ENCODE results near the gene PIAS2. TPM values are rescaled to one million over a fixed set of nuclear protein-coding genes. Genes with fewer than 3 reads are reported as not detected.

PIAS2 gene
- total RNA-seq, 1 experiment from 2014 or later: 122 TPM

- Histone ChIP-seq H3K4me2 (ENCODE audit: low read depth, low read length, poor library complexity, severe bottlenecking) (peak overlapping the region; percentile 79), H3K4me3 (ENCODE audit: low read length) (peak overlapping the region; percentile 73), H3K27me3 (ENCODE audit: low read length) (no peaks in the 10 kb centered on the region), H3K9me2 (replicated peaks; ENCODE audit: insufficient read depth, low read length) (no peaks in the 10 kb centered on the region), H3K79me2 (ENCODE audit: low read length) (peaks cover 59% of the 10 kb centered on the region), H2AFZ (ENCODE audit: low read length) (peak overlapping the region; percentile 74; the same call in 1 of the 2 replicates), H3K27ac (ENCODE audit: low read length) (peak overlapping the region; percentile 63), H3K9ac (ENCODE audit: low read length) (peak overlapping the region; percentile 92), H3K36me3 (ENCODE audit: insufficient read depth, low read length) (no peaks in the 10 kb centered on the region; the same call in none of the 2 replicates), H3K4me1 (ENCODE audit: low read length) (peaks cover 37% of the 10 kb centered on the region), H4K20me1 (ENCODE audit: insufficient read depth, low read depth, low read length) (peaks cover 4% of the 10 kb centered on the region; the same call in 1 of the 2 replicates), H3K9me3 (ENCODE audit: low read length) (no peaks in the 10 kb centered on the region)
- peak; percentile 73 for DNase-seq
Measured at GRCh38 chr18:46916551-46917107, 678 bp downstream of the PIAS2 start.

GRCh38 chr18:46915800-46916550, 1.3 kb downstream of the PIAS2 start:
- H3K9me3 ChIP-seq (ENCODE audit: low read length): no peaks in the 10 kb centered on the region
- H3K4me2 ChIP-seq (ENCODE audit: low read depth, low read length, poor library complexity, severe bottlenecking): peak overlapping the region; percentile 79
- H3K9ac ChIP-seq (ENCODE audit: low read length): peak overlapping the region; percentile 92
- H4K20me1 ChIP-seq (ENCODE audit: insufficient read depth, low read depth, low read length): peaks cover 4% of the 10 kb centered on the region
- H3K9me2 ChIP-seq (replicated peaks; ENCODE audit: insufficient read depth, low read length): no peaks in the 10 kb centered on the region
- DNase-seq: no peak
- H2AFZ ChIP-seq (ENCODE audit: low read length): no peak overlapping the region
- H3K27me3 ChIP-seq (ENCODE audit: low read length): no peaks in the 10 kb centered on the region
- H3K36me3 ChIP-seq (ENCODE audit: insufficient read depth, low read length): no peaks in the 10 kb centered on the region; the same call in none of the 2 replicates
- H3K4me1 ChIP-seq (ENCODE audit: low read length): peaks cover 37% of the 10 kb centered on the region
- peak overlapping the region; percentile 73 for H3K4me3 ChIP-seq (ENCODE audit: low read length)
- H3K79me2 ChIP-seq (ENCODE audit: low read length): peaks cover 65% of the 10 kb centered on the region
- peak overlapping the region; percentile 63 for H3K27ac ChIP-seq (ENCODE audit: low read length)

GRCh38 chr18:46910856-46911255, 6.5 kb downstream of the PIAS2 start:
- H3K4me1 ChIP-seq (ENCODE audit: low read length): peaks cover 39% of the 10 kb centered on the region
- H4K20me1 ChIP-seq (ENCODE audit: insufficient read depth, low read depth, low read length): peaks cover 8% of the 10 kb centered on the region
- H3K79me2 ChIP-seq (ENCODE audit: low read length): peaks cover 99% of the 10 kb centered on the region
- H3K4me2 ChIP-seq (ENCODE audit: low read depth, low read length, poor library complexity, severe bottlenecking): no peak overlapping the region
- no peak for DNase-seq
- H3K4me3 ChIP-seq (ENCODE audit: low read length): no peak overlapping the region
- no peaks in the 10 kb centered on the region for H3K27me3 ChIP-seq (ENCODE audit: low read length)
- H3K27ac ChIP-seq (ENCODE audit: low read length): no peak overlapping the region
- no peak overlapping the region for H3K9ac ChIP-seq (ENCODE audit: low read length)
- peaks cover 19% of the 10 kb centered on the region for H3K36me3 ChIP-seq (ENCODE audit: insufficient read depth, low read length)
- no peaks in the 10 kb centered on the region for H3K9me3 ChIP-seq (ENCODE audit: low read length)
- no peak overlapping the region for H2AFZ ChIP-seq (ENCODE audit: low read length)
- no peaks in the 10 kb centered on the region for H3K9me2 ChIP-seq (replicated peaks; ENCODE audit: insufficient read depth, low read length)

- H3K9ac ChIP-seq (ENCODE audit: low read length): no peak overlapping the region
- no peaks in the 10 kb centered on the region for H3K27me3 ChIP-seq (ENCODE audit: low read length)
- H3K4me1 ChIP-seq (ENCODE audit: low read length): peaks cover 25% of the 10 kb centered on the region
- no peaks in the 10 kb centered on the region for H3K9me2 ChIP-seq (replicated peaks; ENCODE audit: insufficient read depth, low read length)
- peaks cover 4% of the 10 kb centered on the region; the same call in 1 of the 2 replicates for H4K20me1 ChIP-seq (ENCODE audit: insufficient read depth, low read depth, low read length)
- H3K36me3 ChIP-seq (ENCODE audit: insufficient read depth, low read length): peaks cover 23% of the 10 kb centered on the region
- H2AFZ ChIP-seq (ENCODE audit: low read length): no peak overlapping the region
- no peak for DNase-seq
- H3K27ac ChIP-seq (ENCODE audit: low read length): no peak overlapping the region
- no peaks in the 10 kb centered on the region for H3K9me3 ChIP-seq (ENCODE audit: low read length)
- H3K4me2 ChIP-seq (ENCODE audit: low read depth, low read length, poor library complexity, severe bottlenecking): no peak overlapping the region
- peaks cover 99% of the 10 kb centered on the region for H3K79me2 ChIP-seq (ENCODE audit: low read length)
- H3K4me3 ChIP-seq (ENCODE audit: low read length): no peak overlapping the region
Measured at GRCh38 chr18:46909497-46909896, 7.8 kb downstream of the PIAS2 start.

GRCh38 chr18:46903406-46903805, 13.9 kb downstream of the PIAS2 start:
- peaks cover 100% of the 10 kb centered on the region for H3K79me2 ChIP-seq (ENCODE audit: low read length)
- no peak overlapping the region for H3K4me2 ChIP-seq (ENCODE audit: low read depth, low read length, poor library complexity, severe bottlenecking)
- peaks cover 26% of the 10 kb centered on the region for H3K4me1 ChIP-seq (ENCODE audit: low read length)
- H3K36me3 ChIP-seq (ENCODE audit: insufficient read depth, low read length): peaks cover 40% of the 10 kb centered on the region
- no peak overlapping the region for H2AFZ ChIP-seq (ENCODE audit: low read length)
- H3K27ac ChIP-seq (ENCODE audit: low read length): no peak overlapping the region
- H3K27me3 ChIP-seq (ENCODE audit: low read length): no peaks in the 10 kb centered on the region
- H3K9me3 ChIP-seq (ENCODE audit: low read length): no peaks in the 10 kb centered on the region
- H3K4me3 ChIP-seq (ENCODE audit: low read length): no peak overlapping the region
- H4K20me1 ChIP-seq (ENCODE audit: insufficient read depth, low read depth, low read length): no peaks in the 10 kb centered on the region; the same call in 1 of the 2 replicates
- no peak overlapping the region for H3K9ac ChIP-seq (ENCODE audit: low read length)
- no peaks in the 10 kb centered on the region for H3K9me2 ChIP-seq (replicated peaks; ENCODE audit: insufficient read depth, low read length)
- DNase-seq: no peak

- H3K27ac ChIP-seq (ENCODE audit: low read length): peak overlapping the region; percentile 24; the same call in 1 of the 2 replicates
- no peak overlapping the region for H3K9ac ChIP-seq (ENCODE audit: low read length)
- no peaks in the 10 kb centered on the region for H3K9me3 ChIP-seq (ENCODE audit: low read length)
- no peaks in the 10 kb centered on the region for H3K9me2 ChIP-seq (replicated peaks; ENCODE audit: insufficient read depth, low read length)
- DNase-seq: no peak
- peaks cover 22% of the 10 kb centered on the region for H3K4me1 ChIP-seq (ENCODE audit: low read length)
- H3K4me2 ChIP-seq (ENCODE audit: low read depth, low read length, poor library complexity, severe bottlenecking): no peak overlapping the region
- no peaks in the 10 kb centered on the region for H3K27me3 ChIP-seq (ENCODE audit: low read length)
- no peak overlapping the region for H3K4me3 ChIP-seq (ENCODE audit: low read length)
- no peak overlapping the region for H2AFZ ChIP-seq (ENCODE audit: low read length)
- peaks cover 100% of the 10 kb centered on the region for H3K79me2 ChIP-seq (ENCODE audit: low read length)
- H4K20me1 ChIP-seq (ENCODE audit: insufficient read depth, low read depth, low read length): no peaks in the 10 kb centered on the region; the same call in 1 of the 2 replicates
- peaks cover 30% of the 10 kb centered on the region; the same call in 1 of the 2 replicates for H3K36me3 ChIP-seq (ENCODE audit: insufficient read depth, low read length)
Measured at GRCh38 chr18:46899274-46899948, 17.9 kb downstream of the PIAS2 start.

- Histone ChIP-seq H3K9me2 (replicated peaks; ENCODE audit: insufficient read depth, low read length) (no peaks in the 10 kb centered on the region), H3K4me2 (ENCODE audit: low read depth, low read length, poor library complexity, severe bottlenecking) (no peak overlapping the region), H3K9ac (ENCODE audit: low read length) (no peak overlapping the region), H2AFZ (ENCODE audit: low read length) (no peak overlapping the region), H3K36me3 (ENCODE audit: insufficient read depth, low read length) (peaks cover 25% of the 10 kb centered on the region), H3K27me3 (ENCODE audit: low read length) (no peaks in the 10 kb centered on the region), H3K9me3 (ENCODE audit: low read length) (peaks cover 12% of the 10 kb centered on the region), H3K79me2 (ENCODE audit: low read length) (peaks cover 100% of the 10 kb centered on the region), H3K4me3 (ENCODE audit: low read length) (no peak overlapping the region), H3K27ac (ENCODE audit: low read length) (no peak overlapping the region), H3K4me1 (ENCODE audit: low read length) (peaks cover 28% of the 10 kb centered on the region), H4K20me1 (ENCODE audit: insufficient read depth, low read depth, low read length) (no peaks in the 10 kb centered on the region)
- no peak for DNase-seq
Measured at GRCh38 chr18:46894124-46894523, 23.2 kb downstream of the PIAS2 start.

GRCh38 chr18:46893360-46893759, 23.9 kb downstream of the PIAS2 start:
- H3K4me3 ChIP-seq (ENCODE audit: low read length): no peak overlapping the region
- H3K9me2 ChIP-seq (replicated peaks; ENCODE audit: insufficient read depth, low read length): no peaks in the 10 kb centered on the region
- no peak overlapping the region for H3K27ac ChIP-seq (ENCODE audit: low read length)
- no peak overlapping the region for H2AFZ ChIP-seq (ENCODE audit: low read length)
- peaks cover 17% of the 10 kb centered on the region for H3K9me3 ChIP-seq (ENCODE audit: low read length)
- H3K4me2 ChIP-seq (ENCODE audit: low read depth, low read length, poor library complexity, severe bottlenecking): no peak overlapping the region
- H3K36me3 ChIP-seq (ENCODE audit: insufficient read depth, low read length): peaks cover 30% of the 10 kb centered on the region
- peaks cover 27% of the 10 kb centered on the region for H3K4me1 ChIP-seq (ENCODE audit: low read length)
- H3K9ac ChIP-seq (ENCODE audit: low read length): no peak overlapping the region
- DNase-seq: no peak
- peaks cover 100% of the 10 kb centered on the region for H3K79me2 ChIP-seq (ENCODE audit: low read length)
- H3K27me3 ChIP-seq (ENCODE audit: low read length): no peaks in the 10 kb centered on the region
- H4K20me1 ChIP-seq (ENCODE audit: insufficient read depth, low read depth, low read length): no peaks in the 10 kb centered on the region
